ENCODE results near the gene TTLL4.

GRCh38 chr2:218783688-218784087 is 73.1 kb downstream of the TTLL4 start:
- TF ChIP-seq, protein P1, sequence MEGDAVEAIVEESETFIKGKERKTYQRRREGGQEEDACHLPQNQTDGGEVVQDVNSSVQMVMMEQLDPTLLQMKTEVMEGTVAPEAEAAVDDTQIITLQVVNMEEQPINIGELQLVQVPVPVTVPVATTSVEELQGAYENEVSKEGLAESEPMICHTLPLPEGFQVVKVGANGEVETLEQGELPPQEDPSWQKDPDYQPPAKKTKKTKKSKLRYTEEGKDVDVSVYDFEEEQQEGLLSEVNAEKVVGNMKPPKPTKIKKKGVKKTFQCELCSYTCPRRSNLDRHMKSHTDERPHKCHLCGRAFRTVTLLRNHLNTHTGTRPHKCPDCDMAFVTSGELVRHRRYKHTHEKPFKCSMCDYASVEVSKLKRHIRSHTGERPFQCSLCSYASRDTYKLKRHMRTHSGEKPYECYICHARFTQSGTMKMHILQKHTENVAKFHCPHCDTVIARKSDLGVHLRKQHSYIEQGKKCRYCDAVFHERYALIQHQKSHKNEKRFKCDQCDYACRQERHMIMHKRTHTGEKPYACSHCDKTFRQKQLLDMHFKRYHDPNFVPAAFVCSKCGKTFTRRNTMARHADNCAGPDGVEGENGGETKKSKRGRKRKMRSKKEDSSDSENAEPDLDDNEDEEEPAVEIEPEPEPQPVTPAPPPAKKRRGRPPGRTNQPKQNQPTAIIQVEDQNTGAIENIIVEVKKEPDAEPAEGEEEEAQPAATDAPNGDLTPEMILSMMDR (IDR thresholded peaks at IDR 0.05 in 8 of 11, conservative IDR thresholded peaks at IDR 0.05 in 3 of 11), result no peak
- TF ChIP-seq POLR2A (IDR thresholded peaks at IDR 0.05), result no peak
